Esophagus squamous epithelium (tissue), 4 donors: Measurements from ENCODE around the gene CSMD2.

Source experiments
- CTCF ChIP-seq, 6 experiments: fragments of 450-650 bp in 4 of 6; fragments of 200-600 bp in 2 of 6; sonication (generic) in 2 of 6; IDR thresholded peaks; one replicate each; pipeline ENCODE4 v1.5.1; 2016 to 2019; ENCODE audit warnings: antibody characterized with exemption in 6 of 6, mild to moderate bottlenecking in 4 of 6, moderate library complexity in 4 of 6
- POLR2A ChIP-seq, 4 donors: fragments of 450-650 bp; IDR thresholded peaks; one replicate each; pipeline ENCODE4 v1.6.1; 2017; ENCODE audit warnings: antibody characterized with exemption in 4 of 4, mild to moderate bottlenecking in 4 of 4, moderate library complexity in 3 of 4

- TF ChIP-seq POLR2A (IDR thresholded peaks at IDR 0.05) (no peak), CTCF (IDR thresholded peaks at IDR 0.05) (no peak)
These were observed 645.7 kb downstream of the CSMD2 start for GRCh38 chr1:33519240-33519884.
